ENCODE data around the gene OR2T11.

OR2T11 gene

GRCh38 chr1:248599396-248599795 lies 35.5 kb downstream of the OR2T11 start:
- Histone ChIP-seq H3K4me3 (ENCODE audit: low read depth, low read length) (no peak overlapping the region), H3K79me2 (no peaks in the 10 kb centered on the region), H3K9me3 (ENCODE audit: control insufficient read depth, low read length) (no peaks in the 10 kb centered on the region), H2AFZ (no peak overlapping the region), H3K36me3 (ENCODE audit: control insufficient read depth, insufficient read depth, low read length) (no peaks in the 10 kb centered on the region), H3K27ac (no peak overlapping the region), H3K4me1 (no peaks in the 10 kb centered on the region), H3K27me3 (ENCODE audit: control insufficient read depth, insufficient read depth, low read length) (no peaks in the 10 kb centered on the region), H3K9ac (no peak overlapping the region), H3K4me2 (ENCODE audit: low read length) (no peak overlapping the region)
- TF ChIP-seq CTCF (IDR thresholded peaks at IDR 0.05) = no peak

GRCh38 chr1:248597589-248597988 lies 37.3 kb downstream of the OR2T11 start, which contains the start of gene OR2T10:
OR2T10 (minus strand) TSS chr1:248597700; CDS start chr1:248593768, 3,932 bp downstream.
- Histone ChIP-seq H3K4me2 (ENCODE audit: low read length) (no peak within 1 kb of the TSS), H2AFZ (no peak within 1 kb of the TSS), H3K27me3 (ENCODE audit: control insufficient read depth, insufficient read depth, low read length) (no peaks in the 10 kb centered on the region), H3K27ac (no peak within 1 kb of the TSS), H3K79me2 (no peaks in the 10 kb centered on the region), H3K9ac (no peak within 1 kb of the TSS), H3K36me3 (ENCODE audit: control insufficient read depth, insufficient read depth, low read length) (no peaks in the 10 kb centered on the region), H3K9me3 (ENCODE audit: control insufficient read depth, low read length) (no peaks in the 10 kb centered on the region), H3K4me3 (ENCODE audit: low read depth, low read length) (no peak within 1 kb of the TSS), H3K4me1 (no peaks in the 10 kb centered on the region)
- TF ChIP-seq CTCF (IDR thresholded peaks at IDR 0.05) = no peak

GRCh38 chr1:248596615-248597014 lies 38.3 kb downstream of the OR2T11 start:
- Histone ChIP-seq H3K27ac (no peak overlapping the region), H3K9me3 (ENCODE audit: control insufficient read depth, low read length) (no peaks in the 10 kb centered on the region), H3K36me3 (ENCODE audit: control insufficient read depth, insufficient read depth, low read length) (no peaks in the 10 kb centered on the region), H3K79me2 (no peaks in the 10 kb centered on the region), H3K4me1 (no peaks in the 10 kb centered on the region), H3K4me2 (ENCODE audit: low read length) (no peak overlapping the region), H3K9ac (no peak overlapping the region), H3K4me3 (ENCODE audit: low read depth, low read length) (no peak overlapping the region), H3K27me3 (ENCODE audit: control insufficient read depth, insufficient read depth, low read length) (no peaks in the 10 kb centered on the region), H2AFZ (no peak overlapping the region)
- no peak for TF ChIP-seq CTCF (IDR thresholded peaks at IDR 0.05)

- Histone ChIP-seq H3K9me3 (ENCODE audit: control insufficient read depth, low read length) (no peaks in the 10 kb centered on the region), H3K79me2 (no peaks in the 10 kb centered on the region)
- TF ChIP-seq CTCF (IDR thresholded peaks at IDR 0.05) = no peak
Observed at GRCh38 chr1:248593226-248593625, 41.7 kb downstream of the OR2T11 start.

GRCh38 chr1:248592655-248593054 lies 42.2 kb downstream of the OR2T11 start:
- Histone ChIP-seq H2AFZ (no peak overlapping the region), H3K27ac (no peak overlapping the region), H3K4me1 (no peaks in the 10 kb centered on the region), H3K27me3 (ENCODE audit: control insufficient read depth, insufficient read depth, low read length) (no peaks in the 10 kb centered on the region), H3K4me3 (ENCODE audit: low read depth, low read length) (no peak overlapping the region), H3K79me2 (no peaks in the 10 kb centered on the region), H3K4me2 (ENCODE audit: low read length) (no peak overlapping the region), H3K36me3 (ENCODE audit: control insufficient read depth, insufficient read depth, low read length) (no peaks in the 10 kb centered on the region), H3K9ac (no peak overlapping the region), H3K9me3 (ENCODE audit: control insufficient read depth, low read length) (no peaks in the 10 kb centered on the region)
- no peak for TF ChIP-seq CTCF (IDR thresholded peaks at IDR 0.05)

More at GRCh38 chr1:248593226-248593625, 41.7 kb downstream of the OR2T11 start:
- no peaks in the 10 kb centered on the region for H3K36me3 ChIP-seq (ENCODE audit: control insufficient read depth, insufficient read depth, low read length)
- H3K27ac ChIP-seq = no peak overlapping the region
- H3K9ac ChIP-seq = no peak overlapping the region
- no peak overlapping the region for H2AFZ ChIP-seq
- H3K4me1 ChIP-seq = no peaks in the 10 kb centered on the region
- H3K4me3 ChIP-seq (ENCODE audit: low read depth, low read length) = no peak overlapping the region
- H3K27me3 ChIP-seq (ENCODE audit: control insufficient read depth, insufficient read depth, low read length) = no peaks in the 10 kb centered on the region
- no peak overlapping the region for H3K4me2 ChIP-seq (ENCODE audit: low read length)

Measured in parathyroid adenoma (tissue), 2 donors.